GM21576 (cell line): ENCODE results near the gene CTNND2.
"Not testable (repeated sequence)": the region's sequence is repeated elsewhere in the genome, so short reads cannot be mapped to it uniquely, and the experiment has no call there.

Source experiments
- ATAC-seq: cut with Tn5 transposase; IDR thresholded peaks from one replicate; pipeline ENCODE4 v1.9.1; 2021; ENCODE audit warnings: mild to moderate bottlenecking, moderate library complexity; ENCODE audit not compliant: unreplicated experiment

CTNND2 gene

DNA sequence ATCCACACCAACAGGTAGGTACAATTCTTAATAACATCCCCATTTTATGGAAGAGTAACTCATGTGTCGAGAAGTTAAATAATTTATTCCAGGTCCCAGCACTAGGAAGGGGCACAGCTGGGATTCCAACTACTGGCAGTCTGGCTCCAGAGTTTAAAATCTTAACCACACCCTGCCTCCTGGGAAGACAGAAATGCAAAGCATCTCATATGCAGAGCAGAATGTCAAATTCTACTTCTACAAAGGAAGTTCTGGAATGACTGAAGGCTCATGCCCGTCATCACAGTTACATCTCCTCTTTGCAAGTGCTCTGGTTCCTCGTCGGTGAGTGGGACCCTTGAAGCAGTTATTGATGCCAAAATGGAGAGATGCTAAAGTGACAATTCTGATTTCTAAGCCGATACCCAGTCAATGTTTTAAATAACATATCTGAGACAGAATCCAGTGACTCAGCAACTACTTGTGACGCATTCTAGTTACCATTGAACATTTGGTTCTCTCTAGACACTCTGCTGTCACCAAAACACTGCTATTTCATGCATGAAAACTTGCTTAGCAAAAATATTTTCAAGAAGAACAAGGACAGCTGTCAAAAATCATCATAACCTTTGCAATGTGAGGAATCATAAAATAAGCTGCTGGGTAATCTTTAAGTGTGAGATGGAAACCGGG is 412.7 kb downstream of the CTNND2 start:
- ATAC-seq: no peak

DNA sequence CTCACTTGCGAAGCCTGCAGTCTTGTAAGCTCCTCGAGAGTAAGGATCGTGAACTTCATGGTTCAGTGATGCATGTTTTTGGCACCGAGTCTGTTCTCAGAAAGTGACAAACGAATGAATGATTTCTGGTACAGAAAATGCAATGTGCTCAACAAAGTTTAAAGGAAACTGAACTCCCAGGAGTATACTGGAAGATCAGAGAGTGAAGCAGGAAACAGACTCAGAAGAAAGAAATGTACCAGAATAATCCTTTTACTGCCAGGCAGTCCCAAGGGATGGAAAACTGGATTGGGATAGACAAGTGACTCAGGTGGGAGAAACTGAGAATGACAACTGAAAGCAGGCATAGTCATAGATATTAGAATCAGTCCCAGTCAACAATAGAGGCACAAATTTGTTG is 420.6 kb downstream of the CTNND2 start:
- ATAC-seq: no peak

DNA sequence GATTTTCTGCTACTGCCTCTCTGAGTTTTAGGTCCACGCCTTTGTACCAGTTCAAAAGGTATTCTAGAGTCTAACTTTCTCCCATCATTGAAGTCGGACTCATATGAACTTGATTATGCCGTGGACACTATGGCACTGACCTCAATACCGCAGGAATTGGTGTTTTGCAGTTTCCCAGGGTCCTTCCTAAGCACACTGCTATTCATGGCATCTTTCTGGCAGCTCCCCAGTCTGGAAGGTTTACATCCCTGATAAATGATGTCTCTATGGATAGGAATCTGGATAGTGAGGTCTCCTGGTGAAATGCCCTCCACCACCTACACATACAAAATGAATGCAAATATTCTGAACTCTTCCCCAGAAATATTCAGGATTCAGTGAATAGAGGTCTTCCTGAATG is 422.2 kb downstream of the CTNND2 start:
- no peak for ATAC-seq

DNA sequence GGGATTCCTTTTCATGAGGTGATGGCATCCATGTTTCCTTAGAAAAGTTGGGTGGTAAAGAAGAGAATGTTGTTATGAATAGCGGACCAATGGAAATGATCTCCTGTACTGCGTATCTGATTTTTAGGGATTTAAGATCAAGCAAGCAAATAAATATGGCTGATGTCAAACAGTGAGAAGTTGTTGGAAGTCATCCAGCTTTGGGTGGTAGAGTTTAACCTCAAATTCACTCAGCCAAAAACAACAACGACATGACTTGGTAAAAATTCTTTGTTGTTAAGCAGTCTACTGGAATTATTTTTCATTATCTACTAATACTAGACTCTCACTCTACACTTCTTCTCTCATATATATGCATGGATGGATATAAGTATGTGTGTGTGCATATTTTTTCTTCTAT is 426.5 kb downstream of the CTNND2 start:
- ATAC-seq: no peak

DNA sequence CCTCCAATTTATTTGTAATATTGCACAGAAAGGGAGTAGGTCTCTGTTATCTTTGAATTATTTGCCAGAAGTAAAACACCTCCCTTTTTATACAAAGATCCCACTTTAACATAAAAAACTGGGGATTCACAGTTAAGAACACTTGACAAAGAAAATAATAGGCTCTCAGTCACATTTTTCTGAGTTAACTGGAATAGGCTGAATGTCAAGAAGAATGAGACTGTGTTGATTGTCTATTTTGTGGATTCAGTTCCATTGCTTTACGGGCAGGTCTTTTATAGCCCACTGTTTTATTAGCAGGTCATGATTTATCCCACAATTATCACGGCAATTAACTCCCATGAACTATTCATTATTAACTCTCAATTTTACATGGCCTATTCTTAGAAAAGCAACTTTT is 427.4 kb downstream of the CTNND2 start:
- ATAC-seq: no peak

DNA sequence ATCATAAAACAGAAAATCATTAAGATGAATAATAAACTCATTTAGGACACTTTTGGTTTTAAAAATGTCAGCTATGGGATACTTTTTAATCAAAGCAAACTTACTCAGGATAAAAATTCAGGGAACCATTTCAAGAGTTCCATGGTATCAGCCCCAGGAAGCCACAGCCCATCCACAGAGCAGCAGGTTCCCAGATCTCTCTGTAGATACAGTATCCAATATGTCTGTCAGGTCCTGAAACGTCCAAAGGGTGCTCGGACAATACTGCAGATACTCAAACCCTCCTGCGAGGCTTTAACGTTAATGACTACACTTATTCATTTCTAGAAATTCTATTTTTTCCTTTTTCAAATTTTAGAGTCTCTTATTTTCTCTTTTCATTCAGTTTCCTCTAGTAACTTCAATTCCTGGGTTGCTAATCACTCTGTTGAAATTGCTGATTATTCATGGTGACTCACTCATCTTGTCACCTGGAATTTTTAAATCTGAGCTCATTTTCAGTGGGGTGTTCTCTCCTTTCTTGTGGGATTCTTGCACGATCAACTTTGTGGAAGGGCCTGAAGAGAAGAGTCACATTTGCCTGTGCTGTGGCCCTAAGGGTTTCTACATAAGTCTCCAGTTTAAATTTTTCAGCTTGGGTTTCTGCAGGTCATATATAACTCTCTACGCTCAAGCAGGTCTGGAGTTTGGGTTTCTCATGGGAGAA is 435.8 kb downstream of the CTNND2 start:
- ATAC-seq: no peak

DNA sequence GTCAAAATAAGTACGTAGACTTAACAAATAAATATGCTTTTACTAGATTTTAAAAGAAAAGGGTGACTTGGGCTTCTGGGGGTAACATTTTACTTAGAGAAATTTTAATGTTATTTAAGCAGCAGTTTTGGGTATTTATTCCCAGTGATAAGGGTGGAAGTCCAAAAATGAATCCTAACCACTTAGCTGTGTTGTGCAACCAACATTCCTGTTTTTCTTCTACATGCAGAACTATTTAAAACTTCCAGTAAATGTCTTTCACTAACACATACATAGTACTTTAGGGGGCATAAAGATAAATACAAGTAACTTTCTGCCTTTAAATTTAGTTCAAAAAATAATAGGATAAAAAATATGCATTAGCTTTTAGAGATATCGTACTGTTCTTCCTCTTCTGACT is 436.7 kb downstream of the CTNND2 start:
- ATAC-seq: no peak

DNA sequence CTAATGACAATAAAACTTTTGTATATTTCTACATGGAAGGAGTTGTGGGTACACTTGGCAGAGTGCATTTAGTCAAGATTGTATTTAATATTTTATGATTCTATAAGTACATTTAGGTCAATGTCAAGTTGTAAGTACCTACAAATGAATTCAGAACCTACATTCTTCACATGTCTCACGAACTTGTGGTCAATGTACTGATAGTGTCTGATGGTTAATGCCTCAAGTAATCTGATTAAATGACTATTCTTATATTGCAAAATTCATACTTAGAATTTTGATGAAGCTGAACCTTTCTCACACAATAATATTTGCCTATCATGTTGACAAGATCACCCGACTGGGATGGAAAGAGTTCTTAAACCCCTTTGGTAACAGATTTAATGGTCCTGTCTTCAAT is 444.5 kb downstream of the CTNND2 start:
- no peak for ATAC-seq

DNA sequence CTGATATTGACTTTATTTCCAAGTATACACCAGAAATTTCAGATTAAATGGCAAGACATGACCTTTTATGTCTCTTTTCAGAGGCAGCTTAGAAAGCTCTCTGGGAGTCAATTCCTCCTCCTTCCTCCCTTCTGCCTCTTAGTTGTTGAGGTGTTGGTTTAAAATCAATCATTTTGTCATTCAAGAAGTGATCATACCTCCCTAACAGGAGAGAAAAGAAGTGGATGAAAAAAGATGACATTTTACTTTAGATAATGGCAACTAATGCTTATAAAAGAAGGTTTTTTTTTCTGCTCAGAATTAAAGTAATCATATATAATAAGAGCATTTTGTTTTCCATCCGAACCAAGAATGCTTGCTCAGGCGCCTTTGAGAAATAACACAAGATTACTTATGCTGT is 448.7 kb downstream of the CTNND2 start:
- ATAC-seq: no peak

DNA sequence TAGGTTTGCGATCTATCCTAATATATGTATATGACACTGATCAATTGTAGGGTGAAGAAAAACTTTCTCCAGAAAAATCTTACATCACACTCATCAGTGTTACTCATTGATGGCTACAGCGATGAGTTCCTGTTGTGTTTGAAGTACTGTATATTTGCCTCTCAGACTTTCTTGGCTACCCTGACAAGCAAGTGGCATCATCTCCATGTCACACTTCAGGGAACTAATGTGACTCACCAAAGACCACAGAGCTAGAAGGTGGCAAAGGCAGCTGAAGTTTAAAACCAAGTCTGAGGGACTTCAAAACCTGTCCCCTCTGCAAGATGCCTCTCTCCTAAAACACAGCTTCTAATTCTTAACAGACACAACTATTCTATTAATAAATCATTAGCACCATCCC is 451.4 kb downstream of the CTNND2 start:
- ATAC-seq: no peak

DNA sequence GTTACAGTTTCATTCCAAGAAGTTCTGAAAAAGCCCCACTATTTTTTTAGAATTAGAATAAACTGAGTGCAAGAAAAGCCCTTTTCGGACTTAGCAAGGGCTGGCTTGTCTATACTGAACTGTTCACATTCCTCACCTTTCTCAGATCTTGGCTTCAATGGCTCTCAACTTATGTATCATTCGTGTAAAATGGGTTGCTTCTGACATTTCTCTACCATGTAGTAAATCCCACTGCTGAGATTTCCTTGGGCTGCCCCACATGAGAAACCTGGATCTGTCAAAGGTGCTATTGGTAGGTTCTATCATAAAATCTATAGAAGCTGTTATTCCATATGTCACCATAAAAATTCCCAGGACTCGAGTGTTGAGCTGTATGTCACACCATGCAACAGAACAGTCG is 454.3 kb downstream of the CTNND2 start:
- no peak for ATAC-seq

DNA sequence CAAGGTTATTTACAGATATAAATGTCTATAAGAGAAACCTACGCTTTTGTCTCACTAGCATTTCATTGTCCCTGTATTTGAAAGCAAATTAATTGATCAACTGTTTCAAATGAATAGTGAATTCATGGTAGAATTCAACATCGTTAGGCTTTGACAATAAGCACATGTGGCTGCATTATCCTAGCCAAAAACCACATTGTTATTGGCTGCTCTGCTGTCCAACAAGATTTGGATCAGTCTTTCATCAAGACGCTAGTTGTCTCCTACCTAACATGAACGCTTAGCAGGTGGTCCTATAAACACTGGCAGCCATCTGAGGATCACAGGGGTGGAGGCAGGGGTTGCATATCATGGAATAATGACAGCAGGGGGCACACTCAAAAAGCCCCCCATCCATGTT is 455.0 kb downstream of the CTNND2 start:
- no peak for ATAC-seq

DNA sequence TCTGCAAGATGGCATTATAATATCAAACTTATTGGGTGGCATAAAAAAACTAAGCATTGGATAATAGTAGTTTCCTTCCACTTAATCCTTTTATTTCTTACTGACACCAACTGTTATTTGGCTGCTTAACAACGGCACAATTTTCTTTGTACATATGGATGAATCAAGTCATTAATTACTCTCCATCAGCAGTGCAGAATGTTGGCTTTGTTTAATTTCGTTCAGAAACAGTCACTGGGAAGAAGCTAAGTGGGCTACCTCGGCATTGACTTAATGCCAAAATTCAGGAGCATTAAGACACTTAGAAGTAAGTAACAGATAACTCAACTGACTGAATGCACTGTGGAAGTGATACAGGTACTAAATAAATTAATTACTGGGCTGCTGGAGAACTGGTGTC is 460.4 kb downstream of the CTNND2 start:
- no peak for ATAC-seq

DNA sequence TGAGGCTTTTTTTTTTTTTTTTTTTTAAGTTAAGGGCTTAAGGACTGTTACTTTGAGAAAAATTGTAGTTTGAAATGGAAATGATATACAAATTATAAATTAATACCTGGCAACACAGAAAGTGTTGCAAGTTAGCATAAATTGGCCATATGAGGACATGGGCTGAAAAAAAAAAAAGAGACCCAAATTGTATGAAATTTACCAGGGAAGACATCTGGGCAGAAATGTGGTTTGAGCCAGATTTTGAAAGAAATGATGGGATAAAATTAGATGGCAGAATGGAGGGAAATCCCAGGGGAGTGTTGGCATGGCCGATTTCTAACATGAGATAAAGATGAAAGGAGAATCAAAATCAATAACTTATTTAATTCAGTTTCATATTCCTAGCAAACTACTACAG is 472.1 kb downstream of the CTNND2 start:
- no peak for ATAC-seq

DNA sequence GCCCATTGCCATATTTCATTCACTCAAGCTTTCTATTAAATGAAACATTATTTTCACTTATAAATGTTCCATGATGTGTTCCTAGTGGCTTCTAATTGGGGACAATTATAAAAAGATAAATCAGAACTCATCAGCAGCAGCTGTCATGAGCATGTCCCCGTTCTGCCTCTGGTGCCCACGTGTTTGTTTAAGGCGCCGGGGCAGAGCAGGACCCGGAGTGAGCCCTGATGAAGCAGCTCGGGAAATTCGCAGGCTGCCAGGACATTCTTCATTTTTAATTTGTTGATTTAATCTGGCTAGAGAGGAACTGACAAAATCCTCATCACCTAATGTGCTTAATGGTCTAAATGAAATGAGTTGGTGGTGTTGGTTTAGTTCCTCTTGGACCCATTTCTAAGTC is 475.0 kb downstream of the CTNND2 start:
- ATAC-seq: no peak

DNA sequence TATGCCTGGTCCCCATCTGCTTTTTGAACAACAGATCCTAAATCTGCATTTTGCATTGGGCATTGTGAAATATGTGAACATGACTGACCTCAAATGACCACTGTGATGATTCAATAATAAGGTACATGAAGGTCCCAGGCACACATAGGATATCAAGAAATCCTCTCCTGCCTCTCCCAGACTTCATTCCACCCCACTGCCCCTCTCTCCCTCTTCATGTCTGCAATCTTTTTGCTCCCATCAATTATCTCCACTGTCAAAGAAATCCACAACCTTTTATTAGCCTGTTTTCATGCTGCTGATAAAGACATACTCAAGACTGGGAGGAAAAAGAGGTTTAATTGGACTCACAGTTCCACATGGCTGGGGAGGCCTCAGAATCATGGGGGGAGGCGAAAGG is 476.7 kb downstream of the CTNND2 start:
- no peak for ATAC-seq

DNA sequence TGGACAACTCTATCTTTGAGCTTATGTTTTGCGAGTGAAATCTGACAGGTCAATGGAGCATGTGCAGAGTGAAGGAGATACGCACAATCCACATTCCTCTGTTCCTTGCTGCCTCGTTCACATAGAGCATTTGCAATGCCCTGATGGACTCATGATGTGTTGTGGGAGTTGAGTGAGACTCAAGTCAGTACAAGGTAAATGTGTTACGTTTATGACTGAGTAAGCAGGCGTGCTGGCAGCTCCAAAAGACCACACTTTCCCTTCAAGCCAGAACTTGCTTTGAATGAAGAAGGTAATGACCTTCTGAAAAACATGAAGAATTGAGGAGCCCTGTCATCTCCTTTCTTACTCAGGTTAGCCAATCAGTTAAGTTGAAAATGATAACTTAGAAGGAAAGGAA is 477.8 kb downstream of the CTNND2 start:
- ATAC-seq: no peak

DNA sequence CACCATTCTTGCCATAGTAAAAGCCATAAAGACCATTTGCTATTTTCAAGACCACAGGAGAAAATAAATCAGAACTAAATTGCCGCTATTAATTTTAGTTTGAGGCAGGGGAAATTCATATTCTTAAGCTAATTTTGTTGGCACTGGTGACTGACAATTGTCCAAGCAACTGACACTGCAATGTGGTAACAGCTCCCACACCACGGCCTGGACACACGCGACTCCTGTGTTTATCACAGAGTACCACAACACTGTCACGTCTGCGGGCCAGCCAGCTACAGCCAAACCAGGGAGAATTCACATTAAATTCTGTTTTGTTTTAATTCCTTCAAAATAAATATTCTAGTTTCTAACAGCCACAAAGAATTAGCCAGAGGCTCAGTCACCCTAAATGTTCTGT is 481.9 kb downstream of the CTNND2 start:
- no peak for ATAC-seq

DNA sequence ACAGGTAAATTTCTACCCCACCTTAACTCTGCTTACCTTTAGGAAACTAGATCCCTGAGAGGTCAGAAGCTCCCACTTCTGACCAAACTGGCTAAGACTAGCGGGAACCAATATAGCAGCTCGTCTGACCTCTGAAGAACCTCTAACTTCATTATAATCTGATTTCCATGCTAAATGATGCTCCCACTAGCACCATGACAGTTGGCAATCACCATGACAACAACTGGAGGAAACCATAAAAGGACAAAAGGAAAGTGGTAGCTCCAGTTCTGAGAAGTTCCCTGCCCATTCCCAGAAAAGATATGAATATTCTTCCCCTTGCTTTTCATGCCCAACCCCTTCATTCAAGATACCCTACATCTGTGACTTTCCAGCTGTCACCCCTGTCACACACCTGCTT is 483.3 kb downstream of the CTNND2 start:
- ATAC-seq: no peak

DNA sequence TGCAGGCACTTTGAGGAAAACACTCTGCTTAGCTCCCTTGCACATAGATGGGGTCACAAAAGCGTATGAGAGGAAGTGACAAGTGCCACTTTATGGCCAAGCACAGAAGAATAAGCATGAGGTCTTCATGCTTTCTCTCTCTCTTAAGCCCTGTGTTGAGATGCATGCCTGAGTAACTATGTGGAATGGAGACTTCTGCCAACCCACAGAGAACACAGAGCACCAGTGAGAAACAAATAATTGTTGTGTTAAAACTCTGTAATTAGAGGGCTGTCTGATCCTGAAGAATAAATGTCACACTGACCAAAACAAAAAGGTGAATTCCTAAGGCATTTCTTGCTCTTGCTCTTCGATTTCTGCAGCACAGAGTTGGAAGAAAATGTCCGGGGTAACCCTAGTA is 488.5 kb downstream of the CTNND2 start:
- no peak for ATAC-seq

DNA sequence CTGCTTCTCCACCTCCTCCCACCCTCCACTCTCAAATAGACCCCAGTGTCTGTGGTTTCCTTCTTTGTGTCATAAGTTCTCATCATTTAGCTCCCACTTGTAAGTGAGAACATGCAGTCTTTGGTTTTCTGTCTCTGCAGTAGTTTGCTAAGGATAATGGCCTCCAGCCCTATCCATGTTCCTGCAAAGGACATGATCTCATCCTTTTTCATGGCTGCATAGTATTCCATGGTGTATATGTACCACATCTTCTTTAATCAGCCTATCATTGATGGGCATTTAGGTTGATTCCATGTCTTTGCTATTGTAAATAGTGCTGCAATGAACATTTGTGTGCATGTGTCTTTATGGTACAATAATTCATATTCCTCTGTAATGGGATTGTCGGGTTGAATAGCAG is 489.5 kb downstream of the CTNND2 start:
- ATAC-seq: not testable (repeated sequence)

DNA sequence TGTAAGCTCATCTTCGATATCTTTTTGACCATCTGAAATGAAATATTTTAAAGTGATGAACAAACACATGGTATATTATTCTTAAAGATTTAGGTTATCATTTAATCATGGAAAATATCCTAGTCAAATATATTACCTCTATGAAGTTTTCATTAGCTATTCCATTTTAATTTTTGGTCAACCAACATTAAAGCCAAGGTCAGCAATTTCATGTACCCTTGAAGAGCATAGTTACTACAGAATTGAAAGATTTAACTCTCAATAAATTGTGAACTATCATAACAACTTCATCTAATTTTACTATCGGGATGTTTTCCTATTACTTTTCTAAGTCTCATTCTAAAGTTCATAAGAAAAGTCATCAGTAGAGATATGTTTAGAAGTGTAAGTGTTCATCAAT is 492.6 kb downstream of the CTNND2 start:
- ATAC-seq: no peak

DNA sequence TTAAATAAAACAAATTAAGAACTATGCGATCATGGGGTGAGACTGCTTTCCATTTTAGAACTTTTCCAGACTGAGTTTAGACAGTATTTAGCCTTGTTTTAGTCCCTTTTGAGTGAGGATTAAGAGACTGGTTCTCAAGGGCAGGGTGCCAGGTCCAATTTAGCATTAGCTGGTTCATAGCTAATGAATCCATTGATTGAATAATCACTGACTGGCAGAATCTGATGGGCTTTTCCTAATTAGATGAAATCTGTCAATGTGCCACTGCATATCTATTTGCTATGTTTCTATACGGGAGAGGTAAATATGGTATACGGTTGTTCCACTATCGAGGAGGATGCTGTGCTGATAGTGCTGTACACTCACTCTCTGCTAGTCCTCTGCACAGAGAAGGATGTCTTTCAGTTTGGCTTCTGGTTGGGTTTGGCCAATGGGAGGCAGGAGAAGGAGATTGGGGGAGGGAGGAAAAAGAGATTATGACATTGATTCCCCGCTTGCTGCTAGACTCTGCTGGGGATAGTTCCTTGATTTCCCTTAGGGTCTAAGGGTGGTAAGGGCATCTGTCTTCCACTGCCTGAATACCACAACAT is 496.6 kb downstream of the CTNND2 start:
- no peak for ATAC-seq
